Measurements from ENCODE around the gene CIC. TPM values are rescaled to one million over a fixed set of nuclear protein-coding genes. Genes with fewer than 3 reads are reported as not detected.
A peak's percentile ranks its signal among the peaks of the same experiment; 100 is the strongest.
"Not testable (repeated sequence)": the region's sequence is repeated elsewhere in the genome, so short reads cannot be mapped to it uniquely, and the experiment has no call there.

CIC gene
- total RNA-seq, 1 donor from 2014 or later, result 67.9 TPM

DNA sequence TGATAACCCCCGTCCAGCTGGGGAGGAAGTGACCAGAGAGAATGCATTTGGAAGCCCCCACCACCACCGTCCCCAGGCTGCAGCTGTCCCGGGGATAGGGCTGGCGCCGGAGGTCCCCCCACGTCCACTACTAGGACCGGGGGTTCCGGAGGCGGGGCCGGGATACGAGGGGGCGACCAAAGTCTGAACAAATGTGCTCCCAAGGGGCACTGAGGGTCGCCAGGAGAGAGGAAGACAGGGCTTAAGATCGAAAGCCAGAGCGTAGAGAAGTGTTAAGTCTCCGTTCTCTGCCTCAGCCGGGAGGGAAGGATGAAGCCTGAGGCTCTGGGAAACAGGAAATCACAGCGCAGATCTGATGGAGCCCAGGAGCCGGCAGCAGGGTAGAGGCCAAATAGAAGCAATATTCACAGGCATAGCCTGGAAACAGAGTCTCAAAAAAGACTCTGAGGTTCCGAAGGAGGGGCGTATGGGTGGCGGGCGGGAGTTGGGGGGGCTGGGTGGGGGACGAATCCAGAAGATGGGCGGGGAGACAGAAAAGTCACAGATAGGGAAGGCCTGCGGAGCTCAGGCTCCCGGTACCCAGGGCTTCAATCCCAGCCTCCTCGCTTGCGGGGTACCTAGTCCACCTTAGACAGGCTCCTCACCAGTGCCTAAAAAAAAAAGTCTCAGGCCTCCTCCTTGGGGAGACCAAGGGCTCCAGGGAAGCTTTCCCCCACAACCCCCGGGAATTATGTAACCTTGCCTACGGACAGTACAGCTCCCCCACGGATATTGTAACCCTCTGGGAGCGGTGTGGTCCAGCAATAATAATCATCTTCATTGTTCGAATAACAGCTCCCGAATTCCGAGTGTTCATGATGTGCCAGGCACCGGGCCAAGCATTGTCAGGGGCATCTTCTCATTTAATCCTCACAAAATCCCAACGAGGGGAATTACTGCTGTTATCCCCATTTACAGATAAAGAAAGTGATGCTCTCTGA, 13.0 kb upstream of the CIC start:
- peak; percentile 42 for DNase-seq (ENCODE audit: low read depth)

- not testable (repeated sequence) for DNase-seq (ENCODE audit: low read depth)
Observed at GRCh38 chr19:42257842-42258241, 11.2 kb upstream of the CIC start.

GRCh38 chr19:42261763-42262162, 7.3 kb upstream of the CIC start:
- no peak for DNase-seq (ENCODE audit: low read depth)

DNA sequence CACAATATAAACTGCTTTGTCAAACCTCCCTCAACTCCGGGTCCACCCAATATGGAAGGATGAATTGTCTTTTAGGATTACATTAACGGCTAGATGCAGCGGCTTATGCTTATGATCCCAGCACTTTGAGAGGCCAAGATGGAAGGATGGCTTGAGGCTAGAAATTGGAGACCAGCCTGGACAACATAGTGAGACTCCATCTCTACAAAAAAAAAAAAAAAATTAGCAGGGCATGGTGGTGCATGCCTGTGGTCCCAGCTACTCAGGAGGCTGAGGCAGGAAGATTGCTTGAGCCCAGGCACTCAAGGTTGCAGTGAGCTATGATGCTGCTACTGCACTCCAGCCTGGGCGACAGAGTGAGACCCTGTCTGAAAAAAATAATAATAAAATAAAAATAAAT, 2.9 kb upstream of the CIC start:
- DNase-seq (ENCODE audit: low read depth), result not testable (repeated sequence)

DNA sequence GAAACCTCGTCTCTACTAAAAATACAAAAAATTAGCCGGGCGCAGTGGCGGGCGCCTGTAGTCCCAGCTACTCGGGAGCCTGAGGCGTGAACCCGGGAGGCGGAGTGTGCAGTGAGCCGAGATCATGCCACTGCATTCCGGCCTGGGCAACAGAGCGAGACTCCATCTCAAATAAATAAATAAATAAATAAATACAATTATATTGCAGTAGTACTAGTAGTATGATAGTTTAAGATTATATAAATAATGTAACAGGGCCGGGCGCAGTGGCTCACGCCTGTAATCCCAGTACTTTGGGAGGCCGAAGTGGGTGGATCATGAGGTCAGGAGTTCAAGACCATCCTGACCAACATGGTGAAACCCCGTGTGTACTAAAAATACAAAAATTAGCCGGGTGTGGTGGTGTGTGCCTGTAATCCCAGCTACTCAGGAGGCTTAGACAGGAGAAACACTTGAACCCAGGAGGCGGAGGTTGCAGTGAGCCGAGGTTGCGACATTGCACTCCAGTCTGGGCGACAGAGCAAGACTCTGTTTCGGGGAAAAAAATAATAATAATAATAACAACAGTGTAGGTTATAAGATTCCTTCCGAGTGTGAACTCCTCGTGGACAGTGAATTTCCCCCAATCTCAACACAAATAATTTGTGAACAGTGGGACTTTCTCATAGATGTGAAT, 2.0 kb upstream of the CIC start:
- not testable (repeated sequence) for DNase-seq (ENCODE audit: low read depth)

GRCh38 chr19:42267644-42268141, 1.4 kb upstream of the CIC start:
- no peak for DNase-seq (ENCODE audit: low read depth)

- DNase-seq (ENCODE audit: low read depth), result peak; percentile 97
Observed at GRCh38 chr19:42268142-42268703, 829 bp upstream of the CIC start.

DNA sequence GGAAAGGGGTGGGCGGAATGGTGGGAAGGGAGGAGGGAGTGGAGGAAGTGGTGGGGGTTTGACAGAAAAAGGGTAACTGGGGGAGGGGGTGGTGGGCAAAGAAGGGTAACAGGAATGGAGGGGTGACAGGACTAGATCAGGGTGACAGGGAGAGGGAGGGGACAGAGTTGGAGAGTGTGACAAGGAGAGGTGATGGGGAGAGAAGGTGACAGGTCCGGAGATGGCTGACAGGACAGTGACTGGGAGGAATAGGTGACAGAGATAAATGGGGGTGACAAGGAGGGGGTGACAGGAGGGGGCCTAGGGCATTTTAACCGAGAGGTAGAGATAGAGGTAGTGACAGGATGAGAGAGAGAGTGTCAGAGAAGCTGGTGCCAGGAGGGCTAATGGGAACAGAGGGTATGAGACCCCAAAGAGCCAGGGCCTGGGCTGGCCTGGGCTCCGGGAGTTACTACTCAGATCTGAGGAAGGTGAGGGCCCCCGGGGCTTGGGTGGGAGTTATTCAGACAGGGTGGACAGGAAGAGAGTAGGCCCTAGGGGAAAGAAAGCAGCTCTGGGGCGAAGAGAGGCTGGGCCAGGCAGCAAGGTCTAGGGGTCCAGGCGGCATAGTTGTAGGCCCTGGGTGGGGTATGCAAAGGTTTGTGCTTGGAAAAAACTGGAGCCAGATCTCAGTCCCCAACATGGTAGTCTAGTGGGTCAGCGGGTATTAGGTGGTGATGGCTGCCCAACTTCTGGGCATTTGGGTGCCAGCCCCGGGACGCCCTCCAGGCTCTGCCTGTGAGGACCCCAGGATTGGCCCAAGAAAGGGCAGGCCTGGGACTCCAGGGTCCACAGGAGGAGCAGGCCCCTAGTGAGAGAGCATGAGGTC, 660 bp downstream of the CIC start:
- no peak for DNase-seq (ENCODE audit: low read depth)

DNA sequence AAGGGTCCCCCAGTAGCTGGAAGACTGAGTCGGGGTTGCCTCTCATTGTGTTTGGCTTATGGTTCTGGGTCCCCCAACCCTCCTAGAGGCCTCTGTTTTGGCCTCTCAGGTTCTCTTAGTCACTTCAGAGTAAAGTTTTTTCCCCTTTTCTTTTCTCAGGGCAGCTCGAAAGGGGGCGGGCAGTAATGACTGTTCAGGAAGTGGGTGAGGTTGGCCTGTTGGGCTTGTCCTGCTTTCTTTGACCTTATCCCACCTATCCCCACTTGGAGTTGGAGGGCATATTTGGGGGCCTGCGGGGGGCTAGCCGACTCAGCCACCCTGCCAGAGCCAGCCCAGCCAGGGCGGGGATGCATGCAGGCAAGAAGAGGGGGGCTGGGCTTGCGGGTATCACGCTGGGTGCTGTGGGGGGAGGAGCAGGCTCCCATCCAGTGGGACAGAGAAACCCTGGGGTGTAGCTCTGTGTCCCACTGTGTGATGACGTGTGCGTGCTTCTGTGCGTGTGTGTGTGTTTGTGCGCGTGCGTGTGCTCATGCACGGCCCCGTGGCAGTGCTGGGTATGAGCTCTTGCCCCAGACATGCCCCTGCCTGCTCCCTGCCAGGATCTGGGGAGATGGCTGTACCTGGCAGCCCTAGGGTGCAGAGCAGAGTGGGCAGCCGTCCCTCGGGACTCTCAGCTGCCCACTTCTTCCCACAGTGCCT, 1.4 kb downstream of the CIC start:
- DNase-seq (ENCODE audit: low read depth), result peak; percentile 53

DNA sequence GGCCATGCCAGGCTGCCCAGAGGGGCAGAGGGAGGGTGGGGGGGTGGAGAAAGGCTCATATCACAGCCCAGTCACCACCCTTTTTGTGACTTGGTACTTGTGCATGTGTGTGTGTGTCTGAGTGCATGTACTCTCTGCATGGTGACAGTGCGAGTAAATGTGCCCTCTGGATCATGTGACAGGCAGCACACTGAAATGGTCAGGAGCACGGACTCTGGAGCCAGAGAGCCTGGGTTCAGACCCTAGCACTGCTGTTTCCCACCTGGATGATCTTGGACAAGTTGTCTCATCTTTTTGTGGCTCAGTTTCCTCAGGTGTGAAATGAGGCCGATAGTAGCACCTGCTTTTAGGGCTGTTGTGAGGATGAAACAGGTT, 2.0 kb downstream of the CIC start:
- no peak for DNase-seq (ENCODE audit: low read depth)

DNA sequence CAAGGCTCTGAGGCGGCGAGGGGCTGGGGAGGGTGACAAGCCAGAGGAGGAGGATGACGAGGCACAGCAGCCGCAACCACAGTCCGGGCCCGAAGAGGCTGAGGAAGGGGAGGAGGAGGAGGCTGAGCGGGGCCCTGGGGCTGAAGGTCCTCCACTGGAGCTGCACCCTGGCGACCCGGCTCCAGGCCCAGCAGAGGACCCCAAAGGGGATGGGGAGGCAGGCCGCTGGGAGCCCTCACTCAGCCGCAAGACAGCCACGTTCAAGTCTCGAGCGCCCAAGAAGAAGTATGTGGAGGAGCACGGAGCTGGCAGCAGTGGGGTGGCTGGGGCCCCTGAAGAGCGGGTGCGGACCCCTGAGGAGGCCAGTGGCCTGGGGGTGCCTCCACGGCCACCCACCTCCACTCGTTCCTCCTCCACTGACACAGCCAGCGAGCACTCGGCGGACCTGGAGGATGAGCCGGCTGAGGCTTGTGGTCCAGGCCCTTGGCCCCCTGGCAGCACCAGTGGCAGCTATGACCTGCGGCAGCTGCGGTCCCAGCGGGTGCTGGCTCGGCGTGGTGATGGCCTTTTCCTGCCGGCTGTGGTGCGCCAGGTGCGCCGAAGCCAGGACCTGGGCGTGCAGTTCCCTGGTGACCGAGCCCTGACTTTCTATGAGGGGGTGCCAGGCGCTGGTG, 2.9 kb downstream of the CIC start:
- DNase-seq (ENCODE audit: low read depth), result no peak

DNA sequence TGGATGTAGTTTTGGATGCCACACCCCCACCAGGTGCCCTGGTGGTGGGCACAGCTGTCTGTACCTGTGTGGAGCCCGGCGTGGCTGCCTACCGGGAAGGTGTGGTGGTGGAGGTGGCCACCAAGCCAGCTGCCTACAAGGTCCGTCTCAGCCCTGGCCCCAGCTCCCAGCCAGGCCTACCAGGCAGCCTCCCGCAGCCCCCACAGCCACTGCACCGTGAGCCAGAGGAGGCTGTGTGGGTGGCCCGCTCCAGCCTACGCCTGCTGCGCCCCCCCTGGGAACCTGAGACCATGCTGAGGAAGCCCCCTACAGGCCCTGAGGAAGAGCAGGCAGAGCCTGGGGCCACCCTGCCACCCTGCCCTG, 3.5 kb downstream of the CIC start:
- no peak for DNase-seq (ENCODE audit: low read depth)

- no peak for DNase-seq (ENCODE audit: low read depth)
Observed at GRCh38 chr19:42272989-42273406, 3.9 kb downstream of the CIC start.

- no peak for DNase-seq (ENCODE audit: low read depth)
Observed at GRCh38 chr19:42273407-42274064, 4.5 kb downstream of the CIC start.

GRCh38 chr19:42274065-42274682, 5.1 kb downstream of the CIC start:
- no peak for DNase-seq (ENCODE audit: low read depth)

GRCh38 chr19:42275103-42275502, 6.1 kb downstream of the CIC start:
- DNase-seq (ENCODE audit: low read depth), result no peak

GRCh38 chr19:42275517-42275916, 6.5 kb downstream of the CIC start:
- no peak for DNase-seq (ENCODE audit: low read depth)

DNA sequence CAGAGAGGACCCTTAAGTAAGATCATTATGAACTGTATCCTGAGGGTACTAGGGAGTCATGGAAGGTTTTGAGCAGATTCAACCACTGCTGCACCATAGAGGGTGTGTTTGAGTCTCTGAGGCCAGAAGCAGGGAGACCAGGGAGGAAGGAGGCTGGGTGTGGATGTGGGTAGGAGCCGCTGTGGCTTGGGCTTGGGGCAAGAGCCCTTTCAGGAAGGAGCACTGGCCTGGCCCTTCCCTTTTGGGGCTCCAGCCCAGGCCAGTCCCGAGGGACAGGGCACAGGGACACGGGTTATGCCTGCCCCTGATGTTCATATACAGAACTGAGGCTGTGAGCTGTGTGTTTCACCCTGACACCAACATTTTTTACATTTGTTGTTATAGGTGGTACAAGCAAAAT, 7.2 kb downstream of the CIC start:
- DNase-seq (ENCODE audit: low read depth), result no peak

- no peak for DNase-seq (ENCODE audit: low read depth)
Observed at GRCh38 chr19:42276821-42277220, 7.8 kb downstream of the CIC start.

All from renal cortical epithelial cell (primary cell).